DND-41 (cell line): ENCODE data around the gene GTF2E1.

Source experiments
- ATAC-seq: fragments of 200-7000 bp; cut with Tn5 transposase; 3 replicates; pipeline ENCODE4 v1.9.1; 2021; ENCODE audit warnings: low read depth; ENCODE audit not compliant: insufficient read depth
- DNase-seq: peaks from one replicate; pipeline ENCODE4 v3.0.0-alpha.2; 2020
- H2AFZ ChIP-seq: 2 replicates; pipeline ENCODE4 v1.6.0; 2012; ENCODE audit warnings: low read depth, low read length
- H3K27ac ChIP-seq: 2 replicates; pipeline ENCODE4 v1.5.1; 2012; ENCODE audit warnings: low read length, inconsistent platforms
- H3K27me3 ChIP-seq: fragments of 200-600 bp; sonication (generic); 2 replicates; pipeline ENCODE4 v1.6.0; 2012; ENCODE audit warnings: low read length, mild to moderate bottlenecking, inconsistent platforms; ENCODE audit not compliant: insufficient read depth, poor library complexity
- H3K36me3 ChIP-seq: 2 replicates; pipeline ENCODE4 v1.5.1; 2012; ENCODE audit warnings: low read length, inconsistent platforms; ENCODE audit not compliant: insufficient read depth
- H3K4me1 ChIP-seq: 2 replicates; pipeline ENCODE4 v1.5.1; 2012; ENCODE audit warnings: mild to moderate bottlenecking, low read length; ENCODE audit not compliant: insufficient read depth
- H3K4me2 ChIP-seq: 2 replicates; pipeline ENCODE4 v1.6.0; 2012; ENCODE audit warnings: mild to moderate bottlenecking, moderate library complexity, low read length, inconsistent platforms; ENCODE audit not compliant: insufficient read depth
- H3K4me3 ChIP-seq, 2 experiments: fragments of 200-600 bp in 1 of 2; shearing (Covaris generic) in 1 of 2; 2 replicates each; pipeline ENCODE4 v1.5.1; 2012 to 2016; ENCODE audit warnings: inconsistent platforms in 2 of 2, low read length in 2 of 2, mild to moderate bottlenecking in 2 of 2, low read depth in 1 of 2, moderate library complexity in 1 of 2
- H3K79me2 ChIP-seq: 2 replicates; pipeline ENCODE4 v1.6.0; 2012; ENCODE audit warnings: low read length, inconsistent platforms; ENCODE audit not compliant: insufficient read depth
- H3K9ac ChIP-seq: 2 replicates; pipeline ENCODE4 v1.6.0; 2012; ENCODE audit warnings: low read depth, mild to moderate bottlenecking, inconsistent platforms, low read length, moderate library complexity
- H3K9me3 ChIP-seq: 2 replicates; pipeline ENCODE4 v1.5.1; 2012; ENCODE audit warnings: low read length, moderate library complexity, mild to moderate bottlenecking, inconsistent platforms; ENCODE audit not compliant: insufficient read depth, severe bottlenecking
- H4K20me1 ChIP-seq: 2 replicates; pipeline ENCODE4 v1.6.0; 2012; ENCODE audit warnings: low read length; ENCODE audit not compliant: insufficient read depth
- CTCF ChIP-seq: IDR thresholded peaks from 2 replicates; pipeline ENCODE4 v1.5.1; 2012; ENCODE audit warnings: borderline replicate concordance, low read length, moderate library complexity, mild to moderate bottlenecking; ENCODE audit not compliant: poor library complexity, severe bottlenecking; ENCODE audit errors: extremely low read depth
- EZH2 ChIP-seq: IDR thresholded peaks from 3 replicates; pipeline ENCODE4 v1.6.1; 2012; ENCODE audit warnings: borderline replicate concordance, low read depth, mild to moderate bottlenecking, moderate library complexity, low read length, inconsistent platforms; ENCODE audit not compliant: severe bottlenecking

Gene GTF2E1

GRCh38 chr3:120791010-120791409 is 48.5 kb downstream of the GTF2E1 start:
- H3K9ac ChIP-seq, result no peak overlapping the region
- no peak for ATAC-seq
- no peak for DNase-seq

DNA sequence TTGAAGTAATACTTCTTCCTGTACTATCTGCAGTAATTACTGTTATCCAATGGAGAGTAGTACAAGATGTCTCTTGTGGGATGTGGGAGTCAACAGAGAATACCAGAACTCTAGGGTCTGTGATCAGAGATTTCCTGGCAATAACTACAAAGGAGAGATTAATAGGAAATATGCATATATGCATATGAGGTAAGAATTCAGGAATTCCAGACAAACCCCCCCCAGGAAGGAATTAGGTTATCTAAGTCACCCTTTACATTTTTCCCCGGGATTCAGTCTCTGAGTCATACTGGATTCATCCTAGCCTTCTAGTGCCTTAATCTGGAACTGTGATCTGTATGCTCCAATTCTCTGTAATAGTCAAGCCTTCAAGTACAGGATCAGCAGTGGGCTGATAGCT is 49.4 kb downstream of the GTF2E1 start:
- Histone ChIP-seq H3K4me1 (no peaks in the 10 kb centered on the region), H3K27ac (no peak overlapping the region), H3K9me3 (no peaks in the 10 kb centered on the region), H3K9ac (no peak overlapping the region), H2AFZ (no peak overlapping the region), H3K4me2 (no peak overlapping the region), H3K36me3 (no peaks in the 10 kb centered on the region), H3K27me3 (no peaks in the 10 kb centered on the region), H3K79me2 (no peaks in the 10 kb centered on the region), H3K4me3 (no peak overlapping the region), H4K20me1 (no peaks in the 10 kb centered on the region)
- TF ChIP-seq CTCF (no peak), EZH2 (no peak)
- ATAC-seq (no peak), DNase-seq (no peak)

More at GRCh38 chr3:120791010-120791409, 48.5 kb downstream of the GTF2E1 start:
- Histone ChIP-seq H3K27me3 (no peaks in the 10 kb centered on the region), H3K4me1 (no peaks in the 10 kb centered on the region), H2AFZ (no peak overlapping the region), H3K4me3 (no peak overlapping the region), H4K20me1 (no peaks in the 10 kb centered on the region), H3K9me3 (no peaks in the 10 kb centered on the region), H3K4me2 (no peak overlapping the region), H3K27ac (no peak overlapping the region), H3K36me3 (no peaks in the 10 kb centered on the region), H3K79me2 (no peaks in the 10 kb centered on the region)
- TF ChIP-seq CTCF, result no peak
- TF ChIP-seq EZH2, result no peak

GRCh38 chr3:120793601-120794000 is 51.1 kb downstream of the GTF2E1 start:
- TF ChIP-seq CTCF (no peak), EZH2 (no peak)
- no peaks in the 10 kb centered on the region for H3K9me3 ChIP-seq

More at GRCh38 chr3:120793601-120794000, 51.1 kb downstream of the GTF2E1 start:
- ATAC-seq, result no peak
- Histone ChIP-seq H3K36me3 (no peaks in the 10 kb centered on the region), H2AFZ (no peak overlapping the region), H3K4me2 (no peak overlapping the region), H3K27ac (no peak overlapping the region), H3K79me2 (no peaks in the 10 kb centered on the region), H3K27me3 (no peaks in the 10 kb centered on the region), H3K4me1 (no peaks in the 10 kb centered on the region), H4K20me1 (no peaks in the 10 kb centered on the region), H3K4me3 (no peak overlapping the region), H3K9ac (no peak overlapping the region)
- no peak for DNase-seq
